GM08714 (cell line): ENCODE measurements around the gene FCN2.

Experiments
- H3K4me3 ChIP-seq: fragments of 200-500 bp; sonication (Bioruptor generic); 2 replicates; pipeline ENCODE4 v1.5.1; 2014; ENCODE audit warnings: mild to moderate bottlenecking, low read length, inconsistent platforms
- ZNF274 ChIP-seq: IDR thresholded peaks from 2 replicates; pipeline ENCODE4 v1.6.1; 2012; ENCODE audit warnings: mild to moderate bottlenecking, low read depth, low read length

Gene FCN2

GRCh38 chr9:134885679-134886412 lies 5.2 kb downstream of the FCN2 start:
- H3K4me3 ChIP-seq: no peak overlapping the region
- TF ChIP-seq ZNF274: no peak

- TF ChIP-seq ZNF274: no peak
- H3K4me3 ChIP-seq: no peak overlapping the region
These were observed 5.9 kb downstream of the FCN2 start for GRCh38 chr9:134886413-134886913.

- no peak overlapping the region for H3K4me3 ChIP-seq
- no peak for TF ChIP-seq ZNF274
These were observed 6.6 kb downstream of the FCN2 start for GRCh38 chr9:134887219-134887618.

GRCh38 chr9:134887686-134888602 lies 7.3 kb downstream of the FCN2 start:
- no peak for TF ChIP-seq ZNF274
- H3K4me3 ChIP-seq: no peak overlapping the region

GRCh38 chr9:134888603-134889190 lies 8.1 kb downstream of the FCN2 start:
- TF ChIP-seq ZNF274: no peak
- no peak overlapping the region for H3K4me3 ChIP-seq

- no peak for TF ChIP-seq ZNF274
- no peak overlapping the region for H3K4me3 ChIP-seq
These were observed 9.0 kb downstream of the FCN2 start for GRCh38 chr9:134889386-134890154.

GRCh38 chr9:134890155-134890495 lies 9.5 kb downstream of the FCN2 start:
- no peak for TF ChIP-seq ZNF274
- no peak overlapping the region for H3K4me3 ChIP-seq

GRCh38 chr9:134891053-134891452 lies 10.4 kb downstream of the FCN2 start:
- no peak overlapping the region for H3K4me3 ChIP-seq
- no peak for TF ChIP-seq ZNF274

- H3K4me3 ChIP-seq: no peak overlapping the region
- TF ChIP-seq ZNF274: no peak
These were observed 11.1 kb downstream of the FCN2 start for GRCh38 chr9:134891713-134892112.

GRCh38 chr9:134892221-134892620 lies 11.6 kb downstream of the FCN2 start:
- no peak overlapping the region for H3K4me3 ChIP-seq
- TF ChIP-seq ZNF274: no peak

GRCh38 chr9:134892820-134893420 lies 12.3 kb downstream of the FCN2 start:
- H3K4me3 ChIP-seq: no peak overlapping the region
- no peak for TF ChIP-seq ZNF274

- TF ChIP-seq ZNF274: no peak
These were observed 13.7 kb downstream of the FCN2 start for GRCh38 chr9:134894136-134894860.

GRCh38 chr9:134895097-134895496 lies 14.5 kb downstream of the FCN2 start:
- no peak overlapping the region for H3K4me3 ChIP-seq
- TF ChIP-seq ZNF274: no peak

More at GRCh38 chr9:134894136-134894860, 13.7 kb downstream of the FCN2 start:
- H3K4me3 ChIP-seq: no peak overlapping the region
